OCI-M2 (cell line): ENCODE data around the gene DCHS2.

ENCODE experiments used
- DNase-seq: peaks from one replicate; lab custom pipeline; 2025; ENCODE audit not compliant: unreplicated experiment; lab: John Stamatoyannopoulos, UW

DCHS2 gene, protein sequence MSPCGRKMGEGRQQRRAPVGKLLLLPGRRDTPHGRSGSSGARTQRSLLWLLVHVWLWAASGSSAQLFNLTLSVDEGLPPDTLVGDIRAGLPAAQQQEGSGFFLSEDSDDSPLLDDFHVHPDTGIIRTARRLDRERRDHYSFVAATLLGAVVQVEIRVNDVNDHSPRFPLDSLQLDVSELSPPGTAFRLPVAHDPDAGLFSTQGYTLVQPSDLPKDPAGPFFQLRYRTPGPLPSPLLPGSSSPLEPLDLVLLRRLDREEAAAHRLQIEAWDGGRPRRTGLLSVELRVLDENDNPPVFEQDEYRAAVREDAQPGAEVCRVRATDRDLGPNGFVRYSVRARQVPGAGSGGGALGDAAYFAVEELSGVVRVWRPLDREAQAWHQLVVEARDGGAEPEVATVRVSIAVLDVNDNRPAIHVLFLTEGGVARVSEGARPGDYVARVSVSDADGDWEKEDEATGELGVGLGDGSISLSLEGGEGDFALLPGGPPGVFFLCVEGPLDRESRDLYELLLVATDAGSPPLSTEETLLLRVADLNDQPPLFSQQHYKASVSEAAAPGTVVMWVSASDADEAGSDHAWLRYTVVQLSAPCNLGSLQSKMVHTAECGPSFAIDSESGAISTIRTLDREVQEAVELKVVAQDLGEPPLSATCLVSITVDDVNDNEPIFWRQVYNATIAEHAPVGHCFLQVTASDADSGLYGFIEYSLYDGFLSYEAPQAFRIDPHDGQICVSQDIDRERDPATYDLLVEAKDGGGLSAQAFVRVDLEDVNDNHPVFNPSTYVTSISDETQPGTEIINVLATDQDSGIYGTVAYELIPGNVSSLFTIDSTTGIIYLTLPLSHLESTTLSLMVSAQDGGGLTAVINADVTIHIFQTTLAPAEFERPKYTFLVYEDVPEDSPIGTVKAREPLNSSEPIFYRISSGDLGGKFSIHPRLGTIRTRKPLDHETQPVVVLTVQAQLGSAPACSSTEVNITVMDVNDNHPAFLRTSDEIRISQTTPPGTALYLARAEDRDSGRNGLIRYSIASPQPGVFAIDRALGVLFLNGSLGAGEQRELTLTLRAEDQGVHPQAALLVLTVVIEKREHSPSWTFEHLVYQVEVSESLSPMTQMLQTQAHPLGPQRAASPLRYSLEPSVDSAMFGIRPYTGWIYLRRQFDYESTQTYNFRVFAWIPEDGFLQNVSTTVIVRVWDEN (N-terminal part only)

DNA sequence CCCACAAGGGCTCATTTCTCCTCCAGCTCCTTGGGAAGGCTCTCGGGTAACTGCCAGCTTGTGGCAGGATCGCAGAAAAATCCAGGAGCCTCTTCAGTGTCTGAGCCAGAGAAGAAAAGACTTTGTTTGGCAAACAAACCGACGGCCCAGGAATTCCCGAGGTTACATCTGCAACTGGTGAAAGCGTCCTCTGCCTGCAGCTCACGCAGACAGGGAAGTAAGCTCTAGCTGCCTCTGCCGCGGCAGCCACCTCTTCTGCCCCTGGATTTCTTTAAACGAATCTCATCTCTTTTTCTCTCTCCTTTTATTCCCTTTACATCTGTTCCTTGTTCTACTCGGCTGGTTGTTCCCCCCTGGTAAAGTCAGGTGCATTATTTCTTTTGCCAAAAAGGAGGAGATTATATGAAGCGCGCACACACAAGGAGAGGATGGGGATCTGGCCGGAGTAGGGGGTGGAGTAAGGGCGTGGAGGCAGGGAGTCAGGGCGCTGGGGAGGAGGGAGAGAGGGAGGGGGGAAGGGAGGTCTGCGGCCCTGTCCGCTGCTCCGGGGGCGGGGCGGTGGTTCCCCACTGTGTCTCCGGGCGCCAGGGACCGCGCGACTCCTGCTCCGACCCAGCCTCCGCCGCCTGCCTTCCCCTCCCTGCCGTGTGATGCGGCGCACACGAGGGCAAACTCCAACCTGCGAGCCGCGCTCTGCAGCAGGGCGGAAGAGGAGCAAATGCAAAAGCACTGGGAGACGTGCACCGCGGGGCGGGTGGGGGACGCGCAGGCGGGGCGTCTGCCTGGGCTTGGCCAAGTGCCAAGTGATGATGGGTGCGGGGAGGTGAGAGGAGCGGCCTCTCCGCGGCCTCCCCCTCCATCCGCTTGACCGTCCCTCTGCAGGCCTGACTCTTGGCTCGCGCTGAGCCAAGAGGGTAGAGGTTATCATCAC is at the start of gene DCHS2:
Gene DCHS2 (minus strand): TSS at position 459 of the 931 bp plus-strand sequence. CDS start 444 bp downstream, at position 15.
- no peak for DNase-seq

- no peak for DNase-seq
These were observed 42.7 kb upstream of the DCHS2 start for GRCh38 chr4:154534296-154534695.

DNA sequence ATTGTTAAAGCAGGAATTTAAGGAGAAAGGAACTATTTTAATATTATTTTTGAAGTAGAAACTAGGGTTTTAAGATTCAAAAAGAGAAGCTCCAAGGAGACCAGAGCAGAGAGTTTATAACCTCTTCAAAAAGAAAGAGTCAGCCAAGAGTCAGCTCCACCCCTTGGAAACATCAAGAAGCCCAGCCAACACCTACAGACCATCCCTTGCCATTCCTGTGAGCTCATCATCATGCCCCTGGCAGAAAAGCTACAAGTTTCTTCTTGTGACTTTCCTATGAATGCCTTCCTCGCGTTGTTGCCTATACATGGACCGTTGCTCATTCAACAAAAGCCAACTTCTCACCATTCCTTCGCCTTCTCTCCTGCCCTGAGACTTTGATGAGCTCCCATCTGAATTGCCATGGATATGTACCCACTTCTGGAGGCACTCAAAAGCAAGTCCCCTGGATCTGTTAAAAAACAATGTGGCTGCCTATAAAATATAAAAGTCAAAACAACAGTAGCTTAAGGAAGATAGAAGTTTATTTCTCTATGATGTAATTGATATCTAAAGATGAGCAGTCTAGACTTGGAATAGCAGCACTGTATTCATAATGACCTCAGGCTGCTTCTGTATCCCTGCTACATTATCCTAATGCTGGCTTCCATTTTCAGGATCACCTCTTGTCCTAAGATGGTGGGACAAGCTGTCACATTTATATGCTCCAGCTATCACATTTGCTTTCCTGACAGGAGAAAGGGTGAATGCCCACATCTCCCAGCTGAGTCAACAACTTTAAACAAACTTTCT is 38.3 kb upstream of the DCHS2 start:
- DNase-seq: no peak

DNA sequence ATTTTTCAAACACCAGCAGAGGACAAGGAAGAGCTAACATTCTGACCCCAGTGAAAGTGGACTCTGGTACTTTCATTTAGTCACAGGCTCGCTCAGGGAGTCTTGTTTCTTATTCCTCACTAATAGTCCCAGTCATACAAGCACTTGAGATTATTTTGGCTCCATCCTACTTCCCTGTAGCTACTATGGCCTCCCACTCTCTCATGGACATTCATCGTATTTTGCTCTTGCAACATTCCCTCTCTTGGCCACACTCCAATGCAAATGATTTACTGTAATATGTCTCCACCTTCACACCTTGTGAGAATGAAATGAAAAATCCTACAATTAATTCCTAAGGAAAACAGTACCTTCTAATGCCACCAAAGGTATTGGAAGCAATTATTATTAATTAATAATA is 37.3 kb upstream of the DCHS2 start:
- no peak for DNase-seq

DNA sequence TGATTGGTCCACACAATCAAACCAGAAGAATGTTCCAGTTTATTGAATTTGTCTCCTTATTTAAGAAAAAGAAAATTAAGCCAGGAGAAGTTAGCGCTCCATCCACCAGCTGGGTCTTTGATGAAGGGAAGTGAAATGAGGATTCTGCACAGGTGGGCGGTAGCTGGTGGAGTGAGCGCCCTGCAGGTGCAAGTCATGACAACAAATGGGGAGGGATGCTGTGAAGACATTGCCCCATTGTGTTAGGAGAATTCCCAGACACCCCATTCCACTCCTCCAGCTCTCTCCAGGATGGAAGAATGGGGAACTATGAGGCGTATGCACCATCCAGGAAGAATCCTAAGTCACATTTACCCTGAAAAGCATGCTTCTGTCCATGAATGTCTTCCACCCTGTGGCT is 35.7 kb upstream of the DCHS2 start:
- DNase-seq: no peak

DNA sequence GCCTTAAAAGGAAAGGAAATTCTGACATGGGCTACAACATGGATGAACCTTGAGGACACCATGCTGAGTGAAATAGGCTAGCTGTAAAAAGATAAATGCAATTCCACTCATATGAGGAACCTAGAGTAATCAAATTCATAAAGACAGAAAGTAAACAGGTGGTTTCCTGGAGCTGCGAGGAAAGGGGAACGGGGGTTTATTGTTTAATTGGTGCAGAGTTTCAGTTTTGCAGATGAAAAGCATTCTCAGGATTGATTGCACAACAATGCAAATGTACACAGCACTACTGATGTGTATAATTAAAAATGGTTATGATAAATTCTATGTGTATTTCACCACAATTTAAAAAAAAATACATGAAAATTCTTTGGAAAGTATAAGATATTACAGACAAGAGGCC is 34.6 kb upstream of the DCHS2 start:
- no peak for DNase-seq

DNA sequence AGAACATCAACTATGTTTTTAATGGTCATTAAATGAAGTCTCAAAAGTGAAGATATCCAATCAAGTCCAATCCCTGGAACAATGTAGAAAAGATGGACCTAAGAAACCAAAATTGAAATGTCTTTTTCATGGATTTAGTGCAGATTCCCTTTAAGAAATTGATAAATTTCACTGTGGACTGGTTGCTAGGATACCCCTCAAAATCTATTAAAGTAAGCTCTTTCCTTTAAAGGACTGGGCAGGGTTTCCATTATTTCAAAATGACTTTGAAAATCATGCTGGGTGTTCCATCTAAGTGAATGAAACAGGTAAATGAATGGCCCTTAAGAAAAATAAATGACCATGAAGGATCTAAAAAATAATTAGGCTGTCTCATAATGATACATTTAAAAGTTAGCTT is 30.0 kb upstream of the DCHS2 start:
- no peak for DNase-seq

- no peak for DNase-seq
These were observed 27.6 kb upstream of the DCHS2 start for GRCh38 chr4:154519214-154519613.

DNA sequence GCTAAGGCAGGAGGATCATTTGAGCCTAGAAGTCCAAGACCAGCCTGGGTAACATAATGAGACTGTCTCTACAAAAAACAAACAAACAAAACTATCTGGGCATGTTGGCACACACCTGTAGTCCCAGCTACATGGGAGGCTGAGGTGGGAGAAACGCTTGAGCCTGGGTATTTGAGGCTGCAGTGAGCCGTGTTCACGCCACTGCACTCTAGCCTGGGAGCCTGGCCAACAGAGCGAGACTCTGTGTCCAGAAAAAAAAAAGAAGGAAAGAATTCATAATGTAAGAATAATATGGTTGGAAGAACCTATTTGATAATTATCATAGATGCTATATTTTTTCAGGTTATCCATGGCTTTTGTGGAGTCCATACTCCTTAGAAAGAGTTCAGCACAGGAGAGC is 26.0 kb upstream of the DCHS2 start:
- DNase-seq: no peak

DNA sequence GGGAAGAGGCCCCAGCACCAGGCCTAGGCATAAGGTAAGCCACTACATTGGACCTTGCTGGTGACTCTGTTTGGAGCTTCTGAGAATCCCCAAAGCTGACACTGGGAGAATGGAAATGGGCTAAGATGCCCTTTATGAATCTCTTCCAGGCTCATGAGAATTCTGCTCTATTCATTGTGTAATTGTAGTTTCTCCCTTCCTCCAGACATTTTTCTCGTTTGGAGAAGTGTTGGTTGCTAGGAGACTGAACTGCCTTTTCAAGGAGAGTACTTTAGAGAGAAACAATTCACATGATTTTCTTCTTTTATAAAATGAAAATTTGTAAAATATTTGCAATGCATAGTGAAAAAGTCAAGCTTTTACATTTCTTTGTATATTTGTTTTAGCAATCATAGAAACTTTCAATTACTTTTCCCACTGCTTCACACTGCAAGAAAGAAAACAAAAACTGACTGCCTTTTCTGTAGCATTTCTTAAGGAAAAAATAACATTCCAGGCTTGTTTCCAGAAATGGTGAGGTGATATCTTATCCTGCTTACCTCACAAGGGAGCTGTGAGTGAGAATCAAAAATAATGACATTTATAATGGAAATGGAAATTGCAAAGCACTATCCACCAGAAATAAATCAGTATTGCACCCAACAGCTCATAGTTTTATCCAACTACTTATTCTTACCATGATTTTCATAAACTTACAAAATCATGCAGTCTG is 24.9 kb upstream of the DCHS2 start:
- no peak for DNase-seq

GRCh38 chr4:154511981-154512380 is 20.4 kb upstream of the DCHS2 start:
- no peak for DNase-seq

- no peak for DNase-seq
These were observed 19.9 kb upstream of the DCHS2 start for GRCh38 chr4:154511548-154511947.

DNA sequence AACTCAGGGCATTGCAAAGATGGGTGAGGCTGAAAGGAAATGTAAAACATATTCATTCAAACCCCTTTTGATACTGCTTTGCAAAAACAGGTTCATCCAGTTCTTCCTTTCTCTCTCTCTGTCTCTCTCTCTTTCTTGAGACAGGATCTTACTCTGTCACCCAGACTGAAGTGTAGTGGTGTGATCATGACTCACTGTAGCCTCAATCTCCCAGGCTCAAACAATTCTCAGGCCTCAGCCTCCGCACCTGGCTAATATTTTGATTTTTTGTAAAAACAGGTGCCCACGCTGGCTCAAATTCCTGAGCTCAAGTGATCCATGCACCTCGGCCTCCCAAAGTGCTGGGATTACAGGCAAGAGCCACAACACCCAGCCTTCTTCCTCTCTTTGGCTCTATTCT is 15.6 kb upstream of the DCHS2 start:
- DNase-seq: no peak

GRCh38 chr4:154506253-154506652 is 14.7 kb upstream of the DCHS2 start:
- no peak for DNase-seq

DNA sequence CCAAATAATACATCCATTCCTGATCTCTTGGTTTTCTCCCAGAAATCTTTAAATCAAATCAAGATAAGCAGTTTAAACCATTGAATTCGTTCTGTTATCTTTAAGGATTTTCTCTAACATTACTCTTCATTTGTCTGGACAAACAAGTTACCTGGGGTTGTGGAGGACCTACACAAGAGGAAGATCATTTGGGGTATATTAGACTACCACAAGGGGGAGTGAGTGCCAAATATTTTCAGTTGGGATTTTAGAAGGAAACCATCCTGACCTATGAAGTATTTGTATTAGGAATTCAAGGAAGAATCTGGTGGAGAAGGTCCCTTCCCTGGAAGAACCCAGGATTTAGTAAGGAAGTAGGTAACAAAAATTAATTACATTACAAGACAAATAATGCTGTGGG is 12.0 kb upstream of the DCHS2 start:
- DNase-seq: no peak

- no peak for DNase-seq
These were observed 10.5 kb upstream of the DCHS2 start for GRCh38 chr4:154502111-154502510.

DNA sequence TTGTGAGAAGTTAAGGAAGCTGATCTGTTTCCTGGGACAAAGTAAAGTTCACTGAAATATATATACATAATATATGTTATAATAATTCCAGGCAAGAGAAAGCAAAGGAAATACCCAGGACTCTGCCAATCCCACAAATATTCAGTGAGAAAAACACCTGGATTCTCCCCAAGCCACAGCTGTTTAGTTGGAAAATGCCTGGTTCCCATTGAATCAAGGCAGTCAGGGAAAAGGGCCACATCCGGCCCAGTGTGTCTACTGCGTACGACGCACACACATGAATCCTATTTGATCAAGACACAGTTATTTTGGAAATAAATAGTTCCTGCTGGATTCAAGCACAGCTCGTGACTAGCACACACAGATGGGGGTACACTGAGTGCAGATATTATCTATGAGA is 6.3 kb upstream of the DCHS2 start:
- DNase-seq: no peak

- no peak for DNase-seq
These were observed 4.3 kb upstream of the DCHS2 start for GRCh38 chr4:154495867-154496266.

DNA sequence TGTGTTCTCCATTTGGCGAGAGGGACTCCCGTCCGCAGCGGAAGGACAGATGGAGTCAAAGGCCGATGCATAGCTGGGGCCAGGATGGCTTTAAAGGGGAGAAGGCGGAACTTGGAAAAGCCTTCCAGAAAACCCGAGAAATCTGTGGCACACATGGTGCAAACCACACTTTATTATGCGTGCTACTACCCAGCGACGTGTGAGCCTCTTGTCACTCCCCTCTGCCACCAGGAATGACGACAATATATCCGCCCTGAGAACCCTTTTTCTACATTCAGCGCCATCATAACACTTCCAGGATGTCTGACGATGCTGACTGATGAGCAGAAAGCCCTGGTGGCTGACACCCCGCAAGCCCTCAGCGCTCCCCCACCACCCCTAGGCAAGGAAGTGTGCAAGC is 689 bp upstream of the DCHS2 start:
- DNase-seq: no peak
